ENCODE data around the gene OR6N1.

Gene OR6N1

DNA sequence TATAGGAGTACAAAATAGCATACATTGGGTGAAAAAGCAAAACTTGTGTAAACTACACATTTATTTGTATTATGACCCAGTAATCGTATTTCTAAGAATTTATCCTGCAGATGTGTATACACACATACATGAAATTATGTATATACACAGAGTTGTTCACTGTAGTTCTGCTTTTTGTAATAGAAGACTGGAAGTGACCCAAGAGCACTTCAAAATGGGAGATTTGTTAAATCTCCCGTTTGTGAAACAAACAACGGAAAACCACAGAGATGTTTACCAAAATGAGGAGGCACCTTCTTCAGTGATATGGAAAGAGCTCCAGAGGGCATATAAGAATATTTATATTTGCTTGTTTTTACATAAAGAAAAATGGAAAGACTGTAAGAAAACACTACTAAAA lies 41.2 kb upstream of the OR6N1 start:
- no peak overlapping the region for H3K4me3 ChIP-seq (ENCODE audit: low read length)
- DNase-seq (ENCODE audit: low read depth) = no peak
- TF ChIP-seq, protein P1, sequence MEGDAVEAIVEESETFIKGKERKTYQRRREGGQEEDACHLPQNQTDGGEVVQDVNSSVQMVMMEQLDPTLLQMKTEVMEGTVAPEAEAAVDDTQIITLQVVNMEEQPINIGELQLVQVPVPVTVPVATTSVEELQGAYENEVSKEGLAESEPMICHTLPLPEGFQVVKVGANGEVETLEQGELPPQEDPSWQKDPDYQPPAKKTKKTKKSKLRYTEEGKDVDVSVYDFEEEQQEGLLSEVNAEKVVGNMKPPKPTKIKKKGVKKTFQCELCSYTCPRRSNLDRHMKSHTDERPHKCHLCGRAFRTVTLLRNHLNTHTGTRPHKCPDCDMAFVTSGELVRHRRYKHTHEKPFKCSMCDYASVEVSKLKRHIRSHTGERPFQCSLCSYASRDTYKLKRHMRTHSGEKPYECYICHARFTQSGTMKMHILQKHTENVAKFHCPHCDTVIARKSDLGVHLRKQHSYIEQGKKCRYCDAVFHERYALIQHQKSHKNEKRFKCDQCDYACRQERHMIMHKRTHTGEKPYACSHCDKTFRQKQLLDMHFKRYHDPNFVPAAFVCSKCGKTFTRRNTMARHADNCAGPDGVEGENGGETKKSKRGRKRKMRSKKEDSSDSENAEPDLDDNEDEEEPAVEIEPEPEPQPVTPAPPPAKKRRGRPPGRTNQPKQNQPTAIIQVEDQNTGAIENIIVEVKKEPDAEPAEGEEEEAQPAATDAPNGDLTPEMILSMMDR (conservative IDR thresholded peaks at IDR 0.05; ENCODE audit: low read depth, low read length) = no peak

DNA sequence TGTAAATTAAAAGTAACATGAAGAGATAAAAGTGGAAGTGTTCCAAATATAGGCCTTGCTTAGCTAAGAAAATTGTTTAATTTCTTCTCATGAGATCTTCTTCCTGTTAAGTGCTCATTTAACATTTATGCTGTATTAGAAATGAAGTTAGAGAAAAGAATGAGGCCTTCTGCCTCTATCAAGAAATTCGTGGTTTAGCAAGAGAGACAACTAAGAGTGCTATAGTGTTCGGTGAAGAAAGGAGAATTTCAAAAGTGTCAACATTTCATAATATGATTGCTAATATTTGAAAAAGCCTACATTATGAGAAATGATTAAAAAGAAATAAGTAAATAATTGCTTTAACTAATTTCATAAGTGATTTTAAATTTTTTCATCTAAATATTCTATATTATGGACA lies 40.3 kb upstream of the OR6N1 start:
- no peak for DNase-seq (ENCODE audit: low read depth)
- TF ChIP-seq, protein P1 (conservative IDR thresholded peaks at IDR 0.05; ENCODE audit: low read depth, low read length) = no peak
- no peak overlapping the region for H3K4me3 ChIP-seq (ENCODE audit: low read length)

DNA sequence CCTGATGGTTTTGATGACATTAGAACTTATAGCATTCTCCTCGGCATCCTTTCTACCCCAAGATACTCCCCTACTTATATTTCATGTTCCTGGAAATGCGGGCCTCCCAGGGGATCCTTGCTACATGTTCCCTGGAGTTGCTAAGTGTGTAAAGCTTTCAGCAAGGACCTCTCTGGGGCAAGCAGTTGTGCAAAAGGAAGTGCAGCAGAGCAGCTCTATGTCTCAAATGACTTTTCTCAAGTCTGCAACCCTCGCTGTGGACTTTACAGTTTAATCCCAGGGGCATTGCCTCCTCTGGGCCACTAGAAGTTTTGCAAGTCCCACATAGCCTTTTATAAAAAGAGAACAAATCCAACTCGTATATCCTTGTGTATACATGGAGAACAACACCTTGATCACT lies 38.3 kb upstream of the OR6N1 start:
- DNase-seq (ENCODE audit: low read depth) = no peak
- TF ChIP-seq, protein P1 (conservative IDR thresholded peaks at IDR 0.05; ENCODE audit: low read depth, low read length) = no peak
- no peak overlapping the region for H3K4me3 ChIP-seq (ENCODE audit: low read length)

DNA sequence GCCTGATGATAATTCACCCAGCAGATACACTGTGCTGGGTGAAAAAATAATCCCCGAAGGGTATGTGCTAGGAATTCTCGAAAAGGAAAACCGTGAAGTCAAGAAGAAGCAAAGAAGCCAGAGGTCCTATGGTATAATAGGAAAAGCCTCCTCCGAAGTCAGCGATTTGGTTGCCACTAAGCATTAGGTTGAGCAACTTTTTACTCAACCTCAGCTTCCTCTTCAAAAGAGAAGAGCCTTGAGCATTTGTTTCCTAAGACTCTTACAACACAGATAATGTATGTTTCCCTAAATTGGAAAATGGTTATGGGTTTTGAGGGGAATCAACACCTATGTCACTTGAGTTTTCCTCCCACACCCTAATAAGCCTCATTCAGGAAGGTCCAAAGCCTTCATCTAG lies 37.9 kb upstream of the OR6N1 start:
- DNase-seq (ENCODE audit: low read depth) = no peak
- no peak overlapping the region for H3K4me3 ChIP-seq (ENCODE audit: low read length)
- TF ChIP-seq, protein P1 (conservative IDR thresholded peaks at IDR 0.05; ENCODE audit: low read depth, low read length) = no peak

DNA sequence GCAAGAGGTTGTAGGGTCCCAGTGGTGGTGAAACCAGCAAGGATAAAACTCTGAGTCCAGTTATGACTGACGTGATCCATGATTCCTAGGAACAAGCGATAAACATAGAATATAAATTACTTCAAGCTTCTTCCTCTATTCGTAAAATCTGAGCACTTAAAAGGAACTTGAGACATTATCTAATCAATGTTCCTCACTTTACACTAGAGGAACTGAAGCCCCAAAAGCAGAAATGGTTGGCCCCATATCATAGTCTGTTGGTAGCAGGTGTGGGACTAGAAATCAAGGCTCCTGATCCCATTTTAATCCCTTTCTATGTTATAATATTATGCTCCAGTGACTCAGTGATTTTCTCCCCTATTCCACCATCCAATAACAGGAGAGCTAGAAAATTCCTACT lies 37.3 kb upstream of the OR6N1 start:
- DNase-seq (ENCODE audit: low read depth) = no peak
- TF ChIP-seq, protein P1 (conservative IDR thresholded peaks at IDR 0.05; ENCODE audit: low read depth, low read length) = no peak
- H3K4me3 ChIP-seq (ENCODE audit: low read length) = no peak overlapping the region

DNA sequence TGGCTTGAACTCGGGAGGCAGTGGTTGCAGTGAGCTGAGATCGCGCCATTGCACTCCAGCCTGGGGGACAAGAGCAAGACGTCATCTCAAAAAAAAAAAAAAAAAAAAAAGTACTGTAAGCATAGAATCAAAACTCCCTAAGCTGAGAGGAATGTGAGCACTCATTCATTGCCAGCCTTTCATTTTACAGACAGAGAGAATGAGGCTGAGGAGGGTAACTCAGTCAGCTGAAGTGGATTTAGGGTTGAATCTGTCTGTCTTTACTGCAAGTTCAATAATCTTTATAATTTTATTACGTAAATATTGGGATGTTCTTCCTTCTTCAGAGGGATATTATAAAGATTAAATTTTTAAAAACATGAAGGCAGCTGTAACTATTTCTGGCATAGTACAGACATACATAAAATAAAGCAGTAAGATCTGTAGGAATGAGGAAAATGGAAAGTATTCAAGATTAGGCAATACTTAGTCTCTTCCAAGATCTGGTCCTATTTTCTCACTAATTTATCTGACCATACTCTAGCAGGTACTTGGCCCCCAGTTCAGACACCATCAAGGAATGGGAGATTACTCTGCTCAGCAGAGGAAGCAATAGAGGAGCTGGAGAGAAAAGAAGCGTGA lies 35.0 kb upstream of the OR6N1 start:
- H3K4me3 ChIP-seq (ENCODE audit: low read length) = no peak overlapping the region
- DNase-seq (ENCODE audit: low read depth) = no peak
- TF ChIP-seq, protein P1 (conservative IDR thresholded peaks at IDR 0.05; ENCODE audit: low read depth, low read length) = no peak

DNA sequence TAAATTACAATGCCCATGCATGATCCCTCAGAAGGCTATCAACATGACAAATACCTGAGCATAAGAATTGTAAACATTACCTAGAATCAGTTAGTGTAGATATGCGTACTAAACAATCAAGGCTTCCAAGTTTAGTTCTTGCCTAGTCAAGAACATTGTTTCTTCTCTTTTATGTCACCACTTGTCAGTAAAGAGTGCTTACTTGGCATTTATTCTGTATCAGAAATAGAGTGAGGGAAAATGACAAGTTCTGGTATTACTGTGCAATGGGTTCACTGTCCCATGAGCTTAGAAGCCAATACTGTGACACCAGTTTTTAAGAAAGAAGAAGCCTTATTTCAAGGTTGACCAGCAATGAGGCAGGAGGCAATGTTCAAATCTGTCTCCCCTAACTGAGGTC lies 31.7 kb upstream of the OR6N1 start:
- no peak overlapping the region for H3K4me3 ChIP-seq (ENCODE audit: low read length)

More for the DNA sequence above, 31.7 kb upstream of the OR6N1 start:
- DNase-seq (ENCODE audit: low read depth) = no peak
- TF ChIP-seq, protein P1 (conservative IDR thresholded peaks at IDR 0.05; ENCODE audit: low read depth, low read length) = no peak
